DND-41 (cell line): ENCODE results near the gene SLC35F4.

Experiments
- ATAC-seq: fragments of 200-7000 bp; cut with Tn5 transposase; 3 replicates; pipeline ENCODE4 v1.9.1; 2021; ENCODE audit warnings: low read depth; ENCODE audit not compliant: insufficient read depth
- DNase-seq: peaks from one replicate; pipeline ENCODE4 v3.0.0-alpha.2; 2020
- H2AFZ ChIP-seq: 2 replicates; pipeline ENCODE4 v1.6.0; 2012; ENCODE audit warnings: low read depth, low read length
- H3K27ac ChIP-seq: 2 replicates; pipeline ENCODE4 v1.5.1; 2012; ENCODE audit warnings: low read length, inconsistent platforms
- H3K27me3 ChIP-seq: fragments of 200-600 bp; sonication (generic); 2 replicates; pipeline ENCODE4 v1.6.0; 2012; ENCODE audit warnings: low read length, mild to moderate bottlenecking, inconsistent platforms; ENCODE audit not compliant: insufficient read depth, poor library complexity
- H3K36me3 ChIP-seq: 2 replicates; pipeline ENCODE4 v1.5.1; 2012; ENCODE audit warnings: low read length, inconsistent platforms; ENCODE audit not compliant: insufficient read depth
- H3K4me1 ChIP-seq: 2 replicates; pipeline ENCODE4 v1.5.1; 2012; ENCODE audit warnings: mild to moderate bottlenecking, low read length; ENCODE audit not compliant: insufficient read depth
- H3K4me2 ChIP-seq: 2 replicates; pipeline ENCODE4 v1.6.0; 2012; ENCODE audit warnings: mild to moderate bottlenecking, moderate library complexity, low read length, inconsistent platforms; ENCODE audit not compliant: insufficient read depth
- H3K4me3 ChIP-seq, 2 experiments: fragments of 200-600 bp in 1 of 2; shearing (Covaris generic) in 1 of 2; 2 replicates each; pipeline ENCODE4 v1.5.1; 2012 to 2016; ENCODE audit warnings: inconsistent platforms in 2 of 2, low read length in 2 of 2, mild to moderate bottlenecking in 2 of 2, low read depth in 1 of 2, moderate library complexity in 1 of 2
- H3K79me2 ChIP-seq: 2 replicates; pipeline ENCODE4 v1.6.0; 2012; ENCODE audit warnings: low read length, inconsistent platforms; ENCODE audit not compliant: insufficient read depth
- H3K9ac ChIP-seq: 2 replicates; pipeline ENCODE4 v1.6.0; 2012; ENCODE audit warnings: low read depth, mild to moderate bottlenecking, inconsistent platforms, low read length, moderate library complexity
- H3K9me3 ChIP-seq: 2 replicates; pipeline ENCODE4 v1.5.1; 2012; ENCODE audit warnings: low read length, moderate library complexity, mild to moderate bottlenecking, inconsistent platforms; ENCODE audit not compliant: insufficient read depth, severe bottlenecking
- H4K20me1 ChIP-seq: 2 replicates; pipeline ENCODE4 v1.6.0; 2012; ENCODE audit warnings: low read length; ENCODE audit not compliant: insufficient read depth
- CTCF ChIP-seq: IDR thresholded peaks from 2 replicates; pipeline ENCODE4 v1.5.1; 2012; ENCODE audit warnings: borderline replicate concordance, low read length, moderate library complexity, mild to moderate bottlenecking; ENCODE audit not compliant: poor library complexity, severe bottlenecking; ENCODE audit errors: extremely low read depth
- EZH2 ChIP-seq: IDR thresholded peaks from 3 replicates; pipeline ENCODE4 v1.6.1; 2012; ENCODE audit warnings: borderline replicate concordance, low read depth, mild to moderate bottlenecking, moderate library complexity, low read length, inconsistent platforms; ENCODE audit not compliant: severe bottlenecking

Gene SLC35F4

GRCh38 chr14:57875296-57875695, 9.4 kb upstream of the SLC35F4 start:
- Histone ChIP-seq H4K20me1 (no peaks in the 10 kb centered on the region), H3K4me3 (no peak overlapping the region), H3K27ac (no peak overlapping the region), H3K27me3 (peaks cover 4% of the 10 kb centered on the region), H3K36me3 (no peaks in the 10 kb centered on the region), H3K9me3 (no peaks in the 10 kb centered on the region), H3K79me2 (no peaks in the 10 kb centered on the region), H3K9ac (no peak overlapping the region), H3K4me1 (no peaks in the 10 kb centered on the region), H3K4me2 (no peak overlapping the region), H2AFZ (no peak overlapping the region)
- TF ChIP-seq EZH2 (no peak), CTCF (no peak)
- ATAC-seq (no peak), DNase-seq (no peak)

GRCh38 chr14:57871459-57872080, 5.7 kb upstream of the SLC35F4 start:
- peak; percentile 24 for DNase-seq
- Histone ChIP-seq H4K20me1 (no peaks in the 10 kb centered on the region), H3K36me3 (no peaks in the 10 kb centered on the region), H2AFZ (no peak overlapping the region), H3K4me3 (no peak overlapping the region), H3K4me2 (no peak overlapping the region), H3K9me3 (no peaks in the 10 kb centered on the region), H3K4me1 (no peaks in the 10 kb centered on the region), H3K9ac (no peak overlapping the region), H3K27ac (no peak overlapping the region), H3K79me2 (no peaks in the 10 kb centered on the region), H3K27me3 (no peaks in the 10 kb centered on the region)
- peak; percentile 72 for ATAC-seq
- TF ChIP-seq EZH2 (no peak), CTCF (peak; percentile 69)

DNA sequence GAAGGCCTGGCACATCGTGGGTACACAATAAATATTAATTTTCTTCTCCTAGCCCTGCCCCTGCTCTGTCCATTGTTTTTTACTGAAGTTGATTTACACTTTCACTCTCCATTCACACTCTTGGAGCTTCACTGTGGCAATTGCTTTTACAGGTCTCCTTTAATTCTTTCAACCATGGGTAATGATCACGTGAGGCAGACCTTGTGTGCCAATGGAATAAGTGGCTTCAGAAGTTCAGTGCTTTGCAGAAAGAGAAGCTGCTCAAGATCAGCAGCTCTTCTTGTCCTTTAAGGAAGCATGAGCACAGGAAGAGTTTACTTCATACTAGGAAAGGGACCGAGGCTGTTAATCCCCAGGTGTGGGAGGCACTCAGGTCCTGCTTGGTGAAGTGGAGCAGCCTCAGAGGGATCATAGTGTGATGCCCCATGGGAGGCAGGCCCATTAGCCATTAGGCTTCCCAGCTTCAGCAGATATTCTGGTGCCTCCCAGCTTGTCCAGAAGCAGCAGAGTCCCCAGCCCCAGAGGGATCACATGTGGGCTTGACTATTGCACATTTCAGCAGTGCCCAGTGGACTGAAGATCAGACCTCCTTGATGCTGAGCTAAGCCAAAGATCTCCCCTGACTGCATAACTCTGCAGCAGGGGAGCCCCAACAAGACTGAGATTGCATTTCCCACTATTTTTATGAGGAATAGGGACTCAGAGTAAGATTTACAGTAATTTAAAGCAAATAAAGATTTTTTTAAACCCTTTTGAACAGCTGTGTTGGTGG, 5.0 kb upstream of the SLC35F4 start:
- no peak for ATAC-seq
- H3K4me3 ChIP-seq: no peak overlapping the region
- no peaks in the 10 kb centered on the region for H3K9me3 ChIP-seq
- no peaks in the 10 kb centered on the region for H3K27me3 ChIP-seq
- H3K79me2 ChIP-seq: no peaks in the 10 kb centered on the region
- no peak overlapping the region for H3K9ac ChIP-seq
- no peaks in the 10 kb centered on the region for H4K20me1 ChIP-seq
- H3K36me3 ChIP-seq: no peaks in the 10 kb centered on the region
- no peak overlapping the region for H2AFZ ChIP-seq
- H3K27ac ChIP-seq: no peak overlapping the region
- TF ChIP-seq EZH2 (no peak), CTCF (no peak)
- H3K4me2 ChIP-seq: no peak overlapping the region
- H3K4me1 ChIP-seq: no peaks in the 10 kb centered on the region
- no peak for DNase-seq
